Fibroblast of lung (primary cell): Measurements from ENCODE around the gene FAM167B. TPM values are rescaled to one million over a fixed set of nuclear protein-coding genes. Genes with fewer than 3 reads are reported as not detected.

ENCODE experiments used
- DNase-seq, 2 donors: peaks; one replicate each; pipeline versions ENCODE4 v3.0.0 to v3.0.0-alpha.2; 2010; ENCODE audit warnings: low read depth in 2 of 2
- H2AFZ ChIP-seq: 2 replicates; pipeline ENCODE4 v1.5.1; 2012; ENCODE audit warnings: low read length, control low read depth, inconsistent platforms
- H3K27ac ChIP-seq: 2 replicates; pipeline ENCODE4 v1.5.1; 2011; ENCODE audit warnings: low read length, control low read depth; ENCODE audit not compliant: insufficient read depth
- H3K27me3 ChIP-seq: 2 replicates; pipeline ENCODE4 v1.5.1; 2011; ENCODE audit warnings: mild to moderate bottlenecking, low read length; ENCODE audit not compliant: control insufficient read depth, insufficient read depth
- H3K36me3 ChIP-seq: 2 replicates; pipeline ENCODE4 v1.5.1; 2011; ENCODE audit warnings: low read length; ENCODE audit not compliant: control insufficient read depth, insufficient read depth
- H3K4me1 ChIP-seq: 2 replicates; pipeline ENCODE4 v1.5.1; 2011; ENCODE audit warnings: low read length; ENCODE audit not compliant: control insufficient read depth, insufficient read depth; ENCODE audit errors: extremely low read depth
- H3K4me2 ChIP-seq: 2 replicates; pipeline ENCODE4 v1.5.1; 2011; ENCODE audit warnings: low read length, control low read depth; ENCODE audit not compliant: insufficient read depth; ENCODE audit errors: extremely low read depth
- H3K4me3 ChIP-seq, 4 experiments: fragments of 200-600 bp in 1 of 4; sonication (generic) in 1 of 4; replicated peaks in 1 of 4; 2 replicates each; pipeline ENCODE4 v1.5.1; 2011 to 2016; ENCODE audit warnings: low read length in 4 of 4, low read depth in 3 of 4, mild to moderate bottlenecking in 3 of 4, control low read depth in 2 of 4, inconsistent platforms in 1 of 4, mixed read lengths in 1 of 4; ENCODE audit not compliant: insufficient read depth in 1 of 4; ENCODE audit errors: control extremely low read depth in 1 of 4
- H3K79me2 ChIP-seq: 2 replicates; pipeline ENCODE4 v1.5.1; 2012; ENCODE audit warnings: mild to moderate bottlenecking, low read length, inconsistent platforms; ENCODE audit not compliant: control insufficient read depth, insufficient read depth
- H3K9ac ChIP-seq: 2 replicates; pipeline ENCODE4 v1.5.1; 2011; ENCODE audit warnings: mild to moderate bottlenecking, low read length, control low read depth; ENCODE audit not compliant: insufficient read depth
- H3K9me3 ChIP-seq: 2 replicates; pipeline ENCODE4 v1.5.1; 2012; ENCODE audit warnings: low read depth, low read length; ENCODE audit not compliant: control insufficient read depth, insufficient read depth
- H4K20me1 ChIP-seq: 2 replicates; pipeline ENCODE4 v1.5.1; 2011; ENCODE audit warnings: low read length; ENCODE audit not compliant: control insufficient read depth, insufficient read depth; ENCODE audit errors: extremely low read depth
- EZH2 ChIP-seq: IDR thresholded peaks from 2 replicates; pipeline ENCODE4 v1.5.1; 2012; ENCODE audit warnings: low read length, control low read depth, mild to moderate bottlenecking; ENCODE audit errors: missing control alignments
- polyA minus RNA-seq: library from RNA; depleted of rRNA, polyadenylated mRNA; stranded (reverse); fragments of >200 nt; gene quantifications from 2 replicates; pipeline ENCODE4 v1.2.3, GENCODE V29; 2011; ENCODE audit warnings: low replicate concordance
- polyA plus RNA-seq, 2 donors: library from polyadenylated mRNA; depleted of rRNA in 1 of 2; stranded (reverse) in 1 of 2; unstranded in 1 of 2; fragments of >200 nt; gene quantifications; 2 replicates each; pipeline ENCODE4 v1.2.1, GENCODE V29; 2011 to 2012; ENCODE audit warnings: missing spikeins in 1 of 2
- total RNA-seq: library from RNA; depleted of rRNA; stranded (reverse); fragments of >200 nt; gene quantifications from 2 replicates; pipeline ENCODE4 v1.2.1, GENCODE V29; 2014
- TF ChIP-seq, protein P1 (sequence below), 2 donors: IDR thresholded peaks in 1 of 2; conservative IDR thresholded peaks in 1 of 2; 1 replicate in 1 of 2; 2 replicates in 1 of 2; pipeline ENCODE4 v1.5.1; 2011 to 2012; ENCODE audit warnings: low read length in 2 of 2, control low read depth in 1 of 2, inconsistent platforms in 1 of 2, low read depth in 1 of 2, mild to moderate bottlenecking in 1 of 2

FAM167B gene
- 2.1 and 3.1 TPM in 2 replicates for total RNA-seq
- polyA plus RNA-seq, result 1.0 and 1.3 TPM in 2 replicates
- polyA plus RNA-seq (2012), result 3.6 and 3.9 TPM in 2 replicates
- not detected in 2 replicates for polyA minus RNA-seq

DNA sequence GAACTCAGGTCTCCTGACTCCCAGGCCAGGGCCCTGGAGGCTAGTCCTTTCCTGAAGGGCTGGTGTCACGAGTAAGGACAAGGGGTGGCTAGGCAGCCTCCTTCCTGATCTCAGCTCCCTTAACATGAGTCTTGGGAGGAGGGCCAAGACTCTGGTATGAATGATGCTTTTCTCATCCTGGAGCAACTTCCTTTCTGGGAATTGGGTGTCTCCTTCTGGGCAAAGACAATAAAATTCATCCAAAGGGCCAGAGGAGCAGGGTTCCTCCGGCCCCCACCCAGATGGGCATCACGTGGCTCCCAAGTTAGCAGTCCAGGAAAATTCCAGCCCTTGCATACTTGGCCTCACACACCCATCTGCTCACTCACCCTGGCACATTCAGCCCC lies at the start of gene FAM167B:
Gene FAM167B (plus strand): TSS at position 335 of the 386 bp plus-strand sequence. CDS start 200 bp downstream, outside the sequence.
- H3K79me2 ChIP-seq, result no peaks in the 10 kb centered on the region
- no peak for TF ChIP-seq EZH2
- TF ChIP-seq, protein P1, sequence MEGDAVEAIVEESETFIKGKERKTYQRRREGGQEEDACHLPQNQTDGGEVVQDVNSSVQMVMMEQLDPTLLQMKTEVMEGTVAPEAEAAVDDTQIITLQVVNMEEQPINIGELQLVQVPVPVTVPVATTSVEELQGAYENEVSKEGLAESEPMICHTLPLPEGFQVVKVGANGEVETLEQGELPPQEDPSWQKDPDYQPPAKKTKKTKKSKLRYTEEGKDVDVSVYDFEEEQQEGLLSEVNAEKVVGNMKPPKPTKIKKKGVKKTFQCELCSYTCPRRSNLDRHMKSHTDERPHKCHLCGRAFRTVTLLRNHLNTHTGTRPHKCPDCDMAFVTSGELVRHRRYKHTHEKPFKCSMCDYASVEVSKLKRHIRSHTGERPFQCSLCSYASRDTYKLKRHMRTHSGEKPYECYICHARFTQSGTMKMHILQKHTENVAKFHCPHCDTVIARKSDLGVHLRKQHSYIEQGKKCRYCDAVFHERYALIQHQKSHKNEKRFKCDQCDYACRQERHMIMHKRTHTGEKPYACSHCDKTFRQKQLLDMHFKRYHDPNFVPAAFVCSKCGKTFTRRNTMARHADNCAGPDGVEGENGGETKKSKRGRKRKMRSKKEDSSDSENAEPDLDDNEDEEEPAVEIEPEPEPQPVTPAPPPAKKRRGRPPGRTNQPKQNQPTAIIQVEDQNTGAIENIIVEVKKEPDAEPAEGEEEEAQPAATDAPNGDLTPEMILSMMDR (conservative IDR thresholded peaks at IDR 0.05 in 1 of 2, IDR thresholded peaks at IDR 0.05 in 1 of 2; ENCODE audit: low read depth in 1 of 2, low read length in 2 of 2), result no peak
- H2AFZ ChIP-seq, result no peak within 1 kb of the TSS
- no peaks in the 10 kb centered on the region for H4K20me1 ChIP-seq
- H3K27me3 ChIP-seq, result no peaks in the 10 kb centered on the region
- H3K4me2 ChIP-seq, result no peak within 1 kb of the TSS
- no peak within 1 kb of the TSS for H3K9ac ChIP-seq
- H3K4me3 ChIP-seq, result no peak within 1 kb of the TSS
- H3K4me1 ChIP-seq, result peaks cover 17% of the 10 kb centered on the region
- DNase-seq, result peak; percentile 69 to 72
- H3K9me3 ChIP-seq, result no peaks in the 10 kb centered on the region
- no peaks in the 10 kb centered on the region for H3K36me3 ChIP-seq
- peak within 1 kb of the TSS; percentile 64 for H3K27ac ChIP-seq

DNA sequence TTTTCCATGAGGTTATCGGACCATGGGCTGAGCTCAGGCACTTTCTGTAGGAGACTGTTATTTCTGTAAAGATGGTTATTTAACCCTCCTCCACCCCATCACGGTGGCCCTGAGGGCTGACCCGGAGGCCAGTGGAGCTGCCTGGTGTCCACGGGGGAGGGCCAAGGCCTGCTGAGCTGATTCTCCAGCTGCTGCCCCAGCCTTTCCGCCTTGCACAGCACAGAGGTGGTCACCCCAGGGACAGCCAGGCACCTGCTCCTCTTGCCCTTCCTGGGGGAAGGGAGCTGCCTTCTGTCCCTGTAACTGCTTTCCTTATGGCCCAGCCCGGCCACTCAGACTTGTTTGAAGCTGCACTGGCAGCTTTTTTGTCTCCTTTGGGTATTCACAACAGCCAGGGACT lies 49.2 kb upstream of the FAM167B start:
- Histone ChIP-seq H3K27me3 (no peaks in the 10 kb centered on the region), H3K4me3 (no peak overlapping the region), H4K20me1 (no peaks in the 10 kb centered on the region), H3K79me2 (no peaks in the 10 kb centered on the region), H3K27ac (no peak overlapping the region), H3K4me1 (peaks cover 18% of the 10 kb centered on the region), H3K4me2 (no peak overlapping the region), H3K9me3 (no peaks in the 10 kb centered on the region), H3K9ac (no peak overlapping the region), H3K36me3 (peaks cover 33% of the 10 kb centered on the region), H2AFZ (no peak overlapping the region)
- TF ChIP-seq, protein P1 (conservative IDR thresholded peaks at IDR 0.05 in 1 of 2, IDR thresholded peaks at IDR 0.05 in 1 of 2; ENCODE audit: low read depth in 1 of 2, low read length in 2 of 2), result no peak
- no peak for DNase-seq

DNA sequence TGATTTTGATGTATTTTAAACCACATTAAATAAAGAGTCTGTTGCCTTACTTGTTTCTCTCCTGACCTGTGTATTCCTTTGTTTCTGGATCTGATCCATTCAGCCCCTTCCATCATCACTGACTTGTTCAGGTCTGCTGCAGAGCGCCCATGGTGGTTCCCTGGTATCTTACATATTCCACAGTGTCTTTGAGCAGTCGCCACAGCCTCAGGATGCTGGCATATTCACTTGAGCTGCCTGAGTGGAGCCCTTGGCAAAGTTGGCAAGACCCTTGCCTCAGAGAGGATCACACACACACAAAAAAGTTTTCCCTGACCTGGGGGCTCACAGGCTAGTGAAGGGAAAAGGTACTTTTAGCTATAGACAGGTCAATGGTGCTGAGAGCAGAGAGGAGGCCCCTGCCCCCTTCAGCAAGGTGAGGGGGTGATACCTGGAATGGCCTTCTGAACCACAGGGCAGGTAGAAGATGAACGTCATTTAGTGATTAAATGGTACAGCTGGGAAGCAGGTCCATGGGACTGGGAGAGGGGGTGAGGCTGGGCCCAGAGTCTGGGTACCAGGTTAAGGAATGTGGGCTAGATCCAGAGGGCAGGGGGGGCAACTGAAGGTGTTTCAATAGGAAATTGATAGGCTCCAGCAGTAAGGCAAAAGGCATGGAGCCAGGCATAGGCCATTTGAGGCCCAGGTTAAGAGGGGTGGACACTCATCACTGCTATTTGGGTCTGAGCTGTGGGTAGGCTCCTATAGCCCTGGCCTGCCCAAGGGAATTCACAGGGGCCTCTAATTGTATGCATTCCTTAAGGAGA lies 48.6 kb upstream of the FAM167B start:
- Histone ChIP-seq H3K27ac (no peak overlapping the region), H3K36me3 (peaks cover 28% of the 10 kb centered on the region), H3K27me3 (no peaks in the 10 kb centered on the region), H3K79me2 (no peaks in the 10 kb centered on the region), H3K4me1 (peaks cover 18% of the 10 kb centered on the region), H3K4me3 (no peak overlapping the region), H3K4me2 (no peak overlapping the region), H3K9ac (no peak overlapping the region), H3K9me3 (no peaks in the 10 kb centered on the region), H4K20me1 (no peaks in the 10 kb centered on the region), H2AFZ (no peak overlapping the region)
- TF ChIP-seq, protein P1 (conservative IDR thresholded peaks at IDR 0.05 in 1 of 2, IDR thresholded peaks at IDR 0.05 in 1 of 2; ENCODE audit: low read depth in 1 of 2, low read length in 2 of 2), result no peak
- no peak for TF ChIP-seq EZH2
- no peak for DNase-seq
